H1 (cell line): ENCODE measurements around the gene NQO2. TPM values are rescaled to one million over a fixed set of nuclear protein-coding genes. Genes with fewer than 3 reads are reported as not detected.

ENCODE experiments used
- BACH1 ChIP-seq: IDR thresholded peaks from 2 replicates; pipeline ENCODE4 v1.6.1; 2012; ENCODE audit warnings: low read length, improper control_type of control experiment
- BRCA1 ChIP-seq: IDR thresholded peaks from 2 replicates; pipeline ENCODE4 v1.6.1; 2012; ENCODE audit warnings: low read depth, low read length, improper control_type of control experiment
- CBX5 ChIP-seq: fragments of 300-800, 300-1000 bp; sonication (generic); IDR thresholded peaks from 2 replicates; pipeline ENCODE4 v1.7.1; 2016; ENCODE audit warnings: antibody characterized with exemption, low read length, low read depth
- CTCF ChIP-seq, 3 experiments: IDR thresholded peaks; 1 replicate in 2 of 3; 2 replicates in 1 of 3; pipeline versions ENCODE4 v1.5.1 to v1.6.1; 2011; ENCODE audit warnings: low read length in 3 of 3, mild to moderate bottlenecking in 3 of 3, inconsistent platforms in 2 of 3, low read depth in 1 of 3, moderate library complexity in 1 of 3; ENCODE audit not compliant: insufficient read depth in 1 of 3; ENCODE audit errors: control extremely low read depth in 1 of 3
- EP300 ChIP-seq, 2 experiments: IDR thresholded peaks; 1 replicate in 1 of 2; 2 replicates in 1 of 2; pipeline ENCODE4 v1.6.1; 2011 to 2012; ENCODE audit warnings: low read depth in 2 of 2, low read length in 2 of 2, mild to moderate bottlenecking in 2 of 2, borderline replicate concordance in 1 of 2, inconsistent platforms in 1 of 2, moderate library complexity in 1 of 2
- EZH2 ChIP-seq: fragments of 200-600 bp; sonication (generic); IDR thresholded peaks from 2 replicates; pipeline ENCODE4 v1.7.1; 2012; ENCODE audit warnings: low read depth, mild to moderate bottlenecking, moderate library complexity, low read length, inconsistent platforms; ENCODE audit not compliant: severe bottlenecking
- FOSL1 ChIP-seq: IDR thresholded peaks from 2 replicates; pipeline ENCODE4 v1.6.1; 2011; ENCODE audit warnings: mild to moderate bottlenecking, low read depth, low read length, moderate library complexity; ENCODE audit not compliant: insufficient read depth
- JUN ChIP-seq: IDR thresholded peaks from 2 replicates; pipeline ENCODE4 v1.6.1; 2011; ENCODE audit warnings: low read depth, mild to moderate bottlenecking, improper control_type of control experiment, low read length
- JUND ChIP-seq: IDR thresholded peaks from 2 replicates; pipeline ENCODE4 v1.6.1; 2011; ENCODE audit warnings: mild to moderate bottlenecking, improper control_type of control experiment, low read length
- NRF1 ChIP-seq: IDR thresholded peaks from 2 replicates; pipeline ENCODE4 v1.6.1; 2011; ENCODE audit warnings: mild to moderate bottlenecking, low read depth, low read length, improper control_type of control experiment
- PHF8 ChIP-seq: fragments of 200-600 bp; sonication (generic); conservative IDR thresholded peaks from 2 replicates; pipeline ENCODE4 v1.7.1; 2012; ENCODE audit warnings: low read depth, mild to moderate bottlenecking, inconsistent platforms, low read length, moderate library complexity
- POLR2AphosphoS5 ChIP-seq: IDR thresholded peaks from 2 replicates; pipeline ENCODE4 v1.6.1; 2011; ENCODE audit warnings: low read depth, low read length
- RFX5 ChIP-seq: IDR thresholded peaks from 2 replicates; pipeline ENCODE4 v1.6.1; 2011; ENCODE audit warnings: low read depth, low read length, improper control_type of control experiment, borderline replicate concordance
- SIN3A ChIP-seq, 2 experiments: IDR thresholded peaks in 1 of 2; conservative IDR thresholded peaks in 1 of 2; 2 replicates each; pipeline ENCODE4 v1.6.1; 2011 to 2012; ENCODE audit warnings: low read length in 2 of 2, improper control_type of control experiment in 1 of 2, low read depth in 1 of 2, mild to moderate bottlenecking in 1 of 2
- SIRT6 ChIP-seq: IDR thresholded peaks from one replicate; pipeline ENCODE4 v1.7.1; 2012; ENCODE audit warnings: low read length, inconsistent platforms
- SP2 ChIP-seq: IDR thresholded peaks from 2 replicates; pipeline ENCODE4 v1.6.1; 2012; ENCODE audit warnings: mild to moderate bottlenecking, low read length, inconsistent platforms
- SP4 ChIP-seq: IDR thresholded peaks from 2 replicates; pipeline ENCODE4 v1.6.1; 2012; ENCODE audit warnings: low read length, inconsistent platforms
- SUZ12 ChIP-seq: fragments of 200-600 bp; sonication (generic); IDR thresholded peaks from 2 replicates; pipeline ENCODE4 v1.6.1; 2012; ENCODE audit warnings: mild to moderate bottlenecking, inconsistent platforms, low read length, moderate library complexity, mixed read lengths
- YY1 ChIP-seq: IDR thresholded peaks from 2 replicates; pipeline ENCODE4 v1.6.1; 2011; ENCODE audit warnings: low read depth, mild to moderate bottlenecking, low read length
- polyA plus RNA-seq, 7 experiments: library from polyadenylated mRNA; depleted of rRNA in 3 of 7; stranded (reverse) in 5 of 7; unstranded in 2 of 7; fragments of >200 nt in 5 of 7; fragments of 200-250 nt in 2 of 7; gene quantifications; 1 replicate in 5 of 7; 2 replicates in 1 of 7; 4 replicates in 1 of 7; pipeline versions ENCODE4 v1.2.1 to v1.2.3, GENCODE V29; 2011 to 2013; ENCODE audit warnings: missing spikeins in 2 of 7, mixed read lengths in 2 of 7
- total RNA-seq: library from RNA; stranded (reverse); fragmentation: NEBNext Ultra II Directional; extraction: Animal tissue kit (Norgen Biotek cat#: 25700); gene quantifications from 2 replicates; pipeline ENCODE4 v1.2.1, GENCODE V29; 2021
- TF ChIP-seq, protein P1 (sequence below): IDR thresholded peaks from 2 replicates; pipeline ENCODE4 v1.6.1; 2011; ENCODE audit warnings: low read depth, mild to moderate bottlenecking, low read length; ENCODE audit not compliant: insufficient read depth

NQO2 gene
- total and polyA plus RNA-seq, 2 of the 8 experiments (the other 6 are each of a cell fraction or from before 2014, with no cell fraction given): 135 to 168 TPM

GRCh38 chr6:3023663-3024483, 24.2 kb downstream of the NQO2 start (continued):
- no peak for TF ChIP-seq YY1
- TF ChIP-seq CTCF (IDR thresholded peaks at IDR 0.05; ENCODE audit: control extremely low read depth in 1 of 3, insufficient read depth in 1 of 3, low read depth in 1 of 3, low read length in 3 of 3): no peak
- no peak for TF ChIP-seq EZH2
- TF ChIP-seq SP4: no peak; the same call in 1 of the 2 replicates
- no peak for TF ChIP-seq FOSL1
- TF ChIP-seq CBX5: no peak
- TF ChIP-seq SIRT6: no peak
- TF ChIP-seq NRF1: no peak
- 0 out of 2 replicates have a peak, but pooled peaks have one; percentile 24 for TF ChIP-seq JUN
- TF ChIP-seq EP300 (IDR thresholded peaks at IDR 0.05; ENCODE audit: borderline replicate concordance in 1 of 2, low read depth in 2 of 2, low read length in 2 of 2): peak in 1 of 2 experiments; percentile 80; a peak in 1 of 3 replicates
- TF ChIP-seq BRCA1: no peak
- no peak; the same call in 1 of the 2 replicates for TF ChIP-seq POLR2AphosphoS5
- peak; percentile 67; the same call in 1 of the 2 replicates for TF ChIP-seq JUND
- peak; percentile 98 for TF ChIP-seq BACH1
- no peak for TF ChIP-seq RFX5
- TF ChIP-seq PHF8: no peak
- TF ChIP-seq, protein P1, sequence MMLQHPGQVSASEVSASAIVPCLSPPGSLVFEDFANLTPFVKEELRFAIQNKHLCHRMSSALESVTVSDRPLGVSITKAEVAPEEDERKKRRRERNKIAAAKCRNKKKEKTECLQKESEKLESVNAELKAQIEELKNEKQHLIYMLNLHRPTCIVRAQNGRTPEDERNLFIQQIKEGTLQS: no peak
- no peak for TF ChIP-seq SUZ12
- no peak for TF ChIP-seq SP2
- TF ChIP-seq SIN3A (conservative IDR thresholded peaks at IDR 0.05 in 1 of 2, IDR thresholded peaks at IDR 0.05 in 1 of 2; ENCODE audit: low read depth in 1 of 2, low read length in 2 of 2): no peak
